OCI-LY7 (cell line): ENCODE data around the gene CSF1.

Source experiments
- EZH2phosphoT487 ChIP-seq: fragments of 200-600 bp; sonication (generic); IDR thresholded peaks from 2 replicates; pipeline ENCODE4 v1.6.1; 2018; ENCODE audit warnings: low read depth, borderline replicate concordance, mild to moderate bottlenecking, mixed run types, antibody characterized with exemption, low read length, moderate library complexity, mixed read lengths
- TF ChIP-seq, protein P1 (sequence below): fragments of 200-600 bp; sonication (generic); conservative IDR thresholded peaks from 2 replicates; pipeline ENCODE4 v1.5.1; 2014; ENCODE audit warnings: mild to moderate bottlenecking, antibody characterized with exemption, low read length, moderate library complexity, mixed read lengths

DNA sequence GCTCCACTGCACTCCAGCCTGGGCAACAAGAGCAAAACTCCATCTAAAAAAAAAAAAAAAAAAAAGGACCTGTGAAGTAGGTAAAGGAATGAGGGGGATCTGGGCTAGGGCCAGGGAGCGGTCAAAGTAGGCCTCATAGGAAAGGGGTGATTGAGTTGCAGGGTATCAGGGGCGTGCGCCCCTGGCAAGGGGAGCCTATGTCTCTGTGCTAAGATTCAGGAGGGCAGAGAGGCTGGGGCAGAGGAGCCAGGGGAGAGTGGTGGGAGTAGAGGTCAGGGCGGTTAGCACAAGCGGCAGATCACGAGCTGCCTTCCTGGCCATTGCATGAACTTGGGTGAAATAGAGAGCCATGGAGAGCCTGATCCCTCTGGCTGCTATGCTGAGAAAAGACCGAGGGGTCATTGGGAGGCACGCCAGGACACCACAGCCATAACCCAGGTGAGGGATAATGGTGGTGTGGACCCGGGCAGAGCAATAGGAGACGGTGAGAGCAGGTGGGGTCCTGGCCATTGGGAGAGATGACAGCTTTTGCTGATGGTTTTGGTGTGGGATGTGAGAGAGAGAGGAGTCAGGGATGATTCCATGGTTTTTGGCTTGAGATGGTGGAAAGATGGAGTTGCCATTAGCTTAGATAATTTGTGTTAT lies 30.6 kb upstream of the CSF1 start:
- TF ChIP-seq, protein P1, sequence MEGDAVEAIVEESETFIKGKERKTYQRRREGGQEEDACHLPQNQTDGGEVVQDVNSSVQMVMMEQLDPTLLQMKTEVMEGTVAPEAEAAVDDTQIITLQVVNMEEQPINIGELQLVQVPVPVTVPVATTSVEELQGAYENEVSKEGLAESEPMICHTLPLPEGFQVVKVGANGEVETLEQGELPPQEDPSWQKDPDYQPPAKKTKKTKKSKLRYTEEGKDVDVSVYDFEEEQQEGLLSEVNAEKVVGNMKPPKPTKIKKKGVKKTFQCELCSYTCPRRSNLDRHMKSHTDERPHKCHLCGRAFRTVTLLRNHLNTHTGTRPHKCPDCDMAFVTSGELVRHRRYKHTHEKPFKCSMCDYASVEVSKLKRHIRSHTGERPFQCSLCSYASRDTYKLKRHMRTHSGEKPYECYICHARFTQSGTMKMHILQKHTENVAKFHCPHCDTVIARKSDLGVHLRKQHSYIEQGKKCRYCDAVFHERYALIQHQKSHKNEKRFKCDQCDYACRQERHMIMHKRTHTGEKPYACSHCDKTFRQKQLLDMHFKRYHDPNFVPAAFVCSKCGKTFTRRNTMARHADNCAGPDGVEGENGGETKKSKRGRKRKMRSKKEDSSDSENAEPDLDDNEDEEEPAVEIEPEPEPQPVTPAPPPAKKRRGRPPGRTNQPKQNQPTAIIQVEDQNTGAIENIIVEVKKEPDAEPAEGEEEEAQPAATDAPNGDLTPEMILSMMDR, result no peak
- TF ChIP-seq EZH2phosphoT487, result no peak
